HEK293 (cell line): ENCODE measurements around the gene VPS11.

ENCODE experiments used
- ZBTB20 ChIP-seq: fragments of 450-650 bp; formaldehyde crosslinking; IDR thresholded peaks from 2 replicates; pipeline ENCODE4 v1.5.1; 2016; ENCODE audit warnings: missing biosample characterization, missing genetic modification characterization
- TF ChIP-seq, protein P1 (sequence below): IDR thresholded peaks from 2 replicates; pipeline ENCODE4 v1.6.1; 2011; ENCODE audit warnings: mild to moderate bottlenecking, low read depth, low read length, borderline replicate concordance
- TF ChIP-seq, protein P2 (sequence below): fragments of 450-650 bp; formaldehyde crosslinking; IDR thresholded peaks from 2 replicates; pipeline ENCODE4 v1.5.1; 2016; ENCODE audit warnings: missing biosample characterization, missing genetic modification characterization

DNA sequence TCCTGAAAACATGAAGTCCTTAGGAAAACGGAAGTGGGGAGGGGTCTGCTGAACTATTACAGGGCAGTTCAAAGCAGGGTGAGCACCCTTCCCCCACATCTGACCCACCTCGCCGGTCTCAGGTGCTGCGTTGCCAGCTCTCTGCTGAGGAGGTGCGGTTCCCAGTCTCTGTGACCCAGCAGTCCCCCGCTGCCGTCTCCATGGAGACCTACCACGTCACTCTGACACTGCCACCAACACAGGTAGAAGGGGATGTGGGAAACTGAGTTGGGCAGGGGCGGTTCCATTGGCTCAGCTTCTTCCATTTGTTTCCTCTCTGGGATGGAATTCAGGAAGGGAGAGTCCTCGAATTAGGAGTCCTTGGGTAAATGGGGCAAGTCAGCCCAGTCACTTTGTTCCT, 42.8 kb downstream of the VPS11 start:
- TF ChIP-seq, protein P1, sequence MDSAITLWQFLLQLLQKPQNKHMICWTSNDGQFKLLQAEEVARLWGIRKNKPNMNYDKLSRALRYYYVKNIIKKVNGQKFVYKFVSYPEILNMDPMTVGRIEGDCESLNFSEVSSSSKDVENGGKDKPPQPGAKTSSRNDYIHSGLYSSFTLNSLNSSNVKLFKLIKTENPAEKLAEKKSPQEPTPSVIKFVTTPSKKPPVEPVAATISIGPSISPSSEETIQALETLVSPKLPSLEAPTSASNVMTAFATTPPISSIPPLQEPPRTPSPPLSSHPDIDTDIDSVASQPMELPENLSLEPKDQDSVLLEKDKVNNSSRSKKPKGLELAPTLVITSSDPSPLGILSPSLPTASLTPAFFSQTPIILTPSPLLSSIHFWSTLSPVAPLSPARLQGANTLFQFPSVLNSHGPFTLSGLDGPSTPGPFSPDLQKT = no peak
- TF ChIP-seq, protein P2, sequence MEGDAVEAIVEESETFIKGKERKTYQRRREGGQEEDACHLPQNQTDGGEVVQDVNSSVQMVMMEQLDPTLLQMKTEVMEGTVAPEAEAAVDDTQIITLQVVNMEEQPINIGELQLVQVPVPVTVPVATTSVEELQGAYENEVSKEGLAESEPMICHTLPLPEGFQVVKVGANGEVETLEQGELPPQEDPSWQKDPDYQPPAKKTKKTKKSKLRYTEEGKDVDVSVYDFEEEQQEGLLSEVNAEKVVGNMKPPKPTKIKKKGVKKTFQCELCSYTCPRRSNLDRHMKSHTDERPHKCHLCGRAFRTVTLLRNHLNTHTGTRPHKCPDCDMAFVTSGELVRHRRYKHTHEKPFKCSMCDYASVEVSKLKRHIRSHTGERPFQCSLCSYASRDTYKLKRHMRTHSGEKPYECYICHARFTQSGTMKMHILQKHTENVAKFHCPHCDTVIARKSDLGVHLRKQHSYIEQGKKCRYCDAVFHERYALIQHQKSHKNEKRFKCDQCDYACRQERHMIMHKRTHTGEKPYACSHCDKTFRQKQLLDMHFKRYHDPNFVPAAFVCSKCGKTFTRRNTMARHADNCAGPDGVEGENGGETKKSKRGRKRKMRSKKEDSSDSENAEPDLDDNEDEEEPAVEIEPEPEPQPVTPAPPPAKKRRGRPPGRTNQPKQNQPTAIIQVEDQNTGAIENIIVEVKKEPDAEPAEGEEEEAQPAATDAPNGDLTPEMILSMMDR (tag by site-specific recombination) = no peak
- no peak for TF ChIP-seq ZBTB20 (tag by site-specific recombination)
